Stimulated activated CD4-positive, alpha-beta T cell treated with anti-CD3 and anti-CD28 coated beads, Interleukin-2, amount 100 ng/mL, for 24 hours (primary cell): Measurements from ENCODE around the gene NUDT4B.
"Not testable (repeated sequence)": the region's sequence is repeated elsewhere in the genome, so short reads cannot be mapped to it uniquely, and the experiment has no call there.

Experiments used
- DNase-seq, 2 donors: peaks; one replicate each; pipeline ENCODE4 v3.0.0-alpha.2; 2020

NUDT4B gene

GRCh38 chr1:148748563-148749334, at the start of gene NUDT4B:
Gene NUDT4B, plus strand, starts transcription at chr1:148748774. Its CDS starts 179 bp downstream, at chr1:148748953.
- not testable (repeated sequence) for DNase-seq

GRCh38 chr1:148699357-148699756, 49.2 kb upstream of the NUDT4B start:
- DNase-seq, result not testable (repeated sequence)

DNA sequence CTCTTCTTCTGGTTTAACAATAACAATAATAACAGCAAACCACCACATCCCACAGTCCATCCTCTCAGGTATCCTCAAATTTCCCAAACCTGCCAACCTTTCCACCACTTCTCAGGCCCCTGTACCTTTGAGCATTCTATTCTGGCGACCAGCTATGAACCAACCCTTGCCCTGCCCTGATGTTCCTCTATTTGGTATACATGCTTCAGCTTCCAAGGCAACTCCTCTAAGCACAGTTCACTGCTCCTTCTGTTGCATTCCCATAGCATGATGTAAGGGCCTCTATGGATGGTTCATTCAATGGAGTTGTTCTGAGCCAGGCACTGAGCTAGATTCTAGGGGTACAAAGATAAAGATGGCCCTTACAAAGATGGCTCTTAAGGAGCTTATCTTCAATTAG, 46.3 kb upstream of the NUDT4B start:
- not testable (repeated sequence) for DNase-seq

- not testable (repeated sequence) for DNase-seq
Observed at GRCh38 chr1:148703973-148704591, 44.5 kb upstream of the NUDT4B start.

DNA sequence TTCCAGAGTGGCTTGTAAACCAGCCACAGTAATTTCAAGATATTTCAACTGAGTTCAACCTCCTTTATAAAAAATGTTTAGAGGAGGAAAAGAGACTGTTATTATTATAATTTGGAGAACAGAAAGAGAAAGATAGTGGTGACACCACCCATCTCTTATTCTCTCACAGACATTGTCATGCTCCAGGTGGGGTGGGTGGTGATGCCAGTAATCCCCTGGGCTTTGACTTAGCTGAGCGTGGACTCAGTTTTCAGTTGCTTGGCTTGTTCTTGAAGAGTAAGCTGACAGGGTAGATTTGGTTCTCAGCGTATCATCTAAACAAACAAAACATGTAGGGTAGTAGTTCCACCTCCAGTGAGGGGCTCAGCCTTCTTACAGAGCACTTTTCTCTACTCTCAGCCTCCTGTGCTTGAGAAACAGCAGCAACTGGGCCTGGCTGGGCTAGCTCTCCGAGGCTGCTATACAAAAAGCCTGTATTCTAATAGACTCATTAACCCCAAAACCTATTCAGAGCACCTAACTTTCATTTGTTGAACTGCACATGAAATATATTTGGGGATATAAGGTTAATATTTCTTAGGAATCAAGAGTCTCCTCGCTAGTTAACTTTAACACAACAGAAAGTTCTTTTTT, 43.1 kb upstream of the NUDT4B start:
- not testable (repeated sequence) for DNase-seq

DNA sequence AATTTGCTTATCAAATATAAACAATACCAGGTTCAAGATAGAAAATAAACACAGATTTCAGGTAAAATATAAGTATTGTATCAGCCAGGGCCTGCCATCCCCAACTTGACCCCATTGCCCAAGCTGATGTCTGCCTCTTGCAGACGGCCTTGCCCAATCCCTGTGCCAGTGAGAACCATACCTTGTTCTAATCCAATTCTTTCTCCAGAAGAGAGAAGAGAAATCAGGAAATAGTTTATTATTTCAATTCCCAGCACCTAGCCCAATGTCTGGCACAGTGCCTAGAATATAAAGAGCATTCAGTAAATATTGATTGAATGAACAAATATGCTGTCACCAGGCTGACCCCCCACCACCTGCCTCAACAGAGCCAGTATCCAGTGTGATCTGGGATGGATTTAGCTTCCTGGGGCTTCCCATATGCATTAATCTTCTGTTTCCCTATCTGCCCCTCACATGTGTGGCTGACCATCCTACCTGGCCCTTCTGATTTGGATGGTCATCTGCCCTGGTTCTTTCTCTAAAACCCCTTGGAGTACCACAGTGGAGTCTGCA, 39.7 kb upstream of the NUDT4B start:
- DNase-seq, result not testable (repeated sequence)

DNA sequence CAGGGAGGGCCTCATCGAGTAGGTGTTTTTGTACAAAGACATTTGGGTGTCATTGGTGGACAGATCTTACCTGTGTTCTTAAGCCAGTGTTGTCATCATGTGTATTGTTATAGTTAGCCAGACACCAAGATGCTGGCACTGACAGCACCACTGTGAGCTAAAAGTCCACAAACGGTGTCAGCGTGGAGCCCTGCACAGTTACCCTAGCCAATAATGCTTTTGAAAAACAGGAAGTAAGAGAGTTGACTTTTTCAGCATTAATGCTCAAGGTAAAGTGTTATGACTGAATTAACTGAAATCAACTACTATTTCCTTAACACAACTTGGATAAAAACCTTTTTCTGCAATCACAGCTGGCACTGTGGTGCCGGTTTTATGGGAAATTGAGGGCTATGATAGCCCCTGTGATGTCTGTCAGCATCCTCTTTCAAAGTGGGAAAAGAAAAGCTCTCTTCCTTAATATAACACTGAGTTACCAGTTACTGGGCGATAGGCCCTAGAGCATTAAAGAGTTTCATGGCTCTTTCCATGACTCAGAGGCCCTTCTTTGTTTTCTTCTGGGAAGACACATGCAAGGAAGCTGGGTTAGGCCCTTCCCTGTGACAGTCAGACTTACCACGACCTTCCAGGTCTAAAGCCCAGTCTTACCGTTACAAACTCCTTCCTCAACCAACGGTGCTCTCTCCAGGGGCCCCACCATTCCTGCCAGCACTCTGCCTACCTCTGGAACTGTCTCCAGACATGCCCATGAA, 37.6 kb upstream of the NUDT4B start:
- not testable (repeated sequence) for DNase-seq

DNA sequence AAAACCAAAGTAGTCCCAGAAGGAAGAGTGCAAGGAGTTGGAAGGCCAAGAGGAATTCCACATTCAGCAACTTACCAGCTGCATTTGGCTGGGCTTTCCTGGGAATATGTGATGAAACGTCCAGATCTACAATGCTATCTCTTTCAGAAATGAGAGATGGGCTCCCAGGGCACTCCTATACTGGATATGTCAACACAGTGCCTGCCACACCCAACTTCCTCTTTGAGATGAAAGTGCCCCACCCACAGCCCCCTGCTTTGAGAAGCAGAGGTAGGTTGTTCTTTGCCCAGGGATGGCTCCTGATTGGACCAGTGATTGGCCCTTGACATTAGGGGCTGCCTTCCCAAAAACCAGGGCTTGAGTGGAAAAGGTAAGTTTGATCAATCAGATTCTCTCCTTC, 36.2 kb upstream of the NUDT4B start:
- not testable (repeated sequence) for DNase-seq

DNA sequence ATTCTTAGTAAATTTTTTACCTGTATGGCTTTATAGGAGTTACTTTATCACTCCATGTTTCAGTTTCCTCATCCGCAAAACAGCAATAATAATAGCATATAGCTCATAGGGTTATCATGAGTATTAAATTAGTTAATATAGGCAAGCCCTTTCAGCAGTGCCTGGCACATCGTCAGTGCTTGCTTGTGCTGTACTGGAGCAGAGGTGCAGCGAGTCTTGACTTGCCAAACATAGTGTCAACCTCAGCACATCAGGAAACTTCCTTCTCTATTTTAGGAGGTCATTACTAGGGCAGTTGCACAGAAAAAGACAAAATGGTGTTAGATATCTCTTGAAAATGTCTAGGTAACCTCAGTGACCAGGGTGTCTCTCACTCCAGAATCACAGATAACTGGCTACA, 33.1 kb upstream of the NUDT4B start:
- DNase-seq, result not testable (repeated sequence)

GRCh38 chr1:148716966-148717520, 31.5 kb upstream of the NUDT4B start:
- not testable (repeated sequence) for DNase-seq

DNA sequence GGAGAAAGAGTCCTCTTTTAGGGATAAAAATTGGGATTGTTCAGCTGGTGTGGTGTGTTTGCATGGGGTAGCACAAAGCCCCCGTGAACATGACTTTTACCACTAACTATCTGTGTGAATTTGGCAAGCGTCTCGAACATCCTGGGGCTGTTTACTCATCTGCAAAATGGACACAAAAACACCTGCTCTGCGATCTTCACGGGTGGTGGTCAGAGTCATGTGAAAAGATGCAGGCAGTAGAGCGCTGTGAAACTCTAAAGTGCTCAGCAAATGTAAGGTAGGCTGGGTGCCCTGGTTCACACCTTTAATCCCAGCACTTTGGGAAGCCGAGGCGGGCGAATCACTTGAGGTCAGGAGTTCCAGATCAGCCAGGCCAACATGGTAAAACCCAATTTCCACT, 27.7 kb upstream of the NUDT4B start:
- DNase-seq, result not testable (repeated sequence)

- not testable (repeated sequence) for DNase-seq
Observed at GRCh38 chr1:148722758-148723157, 25.8 kb upstream of the NUDT4B start.

DNA sequence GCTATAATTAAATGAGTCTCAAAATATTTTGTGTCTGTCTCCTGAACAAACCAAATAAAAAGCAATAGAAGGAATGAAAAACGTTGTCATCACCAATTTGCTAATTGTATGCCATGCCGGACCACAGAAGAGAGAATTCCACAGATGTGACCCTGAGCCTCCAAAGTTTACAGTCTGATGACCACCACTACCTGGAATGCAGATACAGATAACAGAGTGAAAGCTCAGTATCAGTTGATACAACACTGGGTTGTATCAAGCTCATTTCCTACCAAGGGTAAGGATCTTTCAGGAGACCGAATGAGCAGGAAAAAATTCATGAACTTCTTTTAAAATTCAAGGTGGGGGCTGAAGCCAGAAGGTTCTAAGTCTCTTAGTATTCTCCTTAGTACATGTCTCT, 25.1 kb upstream of the NUDT4B start:
- DNase-seq, result not testable (repeated sequence)

GRCh38 chr1:148724872-148725271, 23.7 kb upstream of the NUDT4B start:
- not testable (repeated sequence) for DNase-seq

- not testable (repeated sequence) for DNase-seq
Observed at GRCh38 chr1:148727862-148728261, 20.7 kb upstream of the NUDT4B start.

GRCh38 chr1:148729128-148729527, 19.4 kb upstream of the NUDT4B start:
- not testable (repeated sequence) for DNase-seq

- DNase-seq, result not testable (repeated sequence)
Observed at GRCh38 chr1:148729541-148729940, 19.0 kb upstream of the NUDT4B start.

DNA sequence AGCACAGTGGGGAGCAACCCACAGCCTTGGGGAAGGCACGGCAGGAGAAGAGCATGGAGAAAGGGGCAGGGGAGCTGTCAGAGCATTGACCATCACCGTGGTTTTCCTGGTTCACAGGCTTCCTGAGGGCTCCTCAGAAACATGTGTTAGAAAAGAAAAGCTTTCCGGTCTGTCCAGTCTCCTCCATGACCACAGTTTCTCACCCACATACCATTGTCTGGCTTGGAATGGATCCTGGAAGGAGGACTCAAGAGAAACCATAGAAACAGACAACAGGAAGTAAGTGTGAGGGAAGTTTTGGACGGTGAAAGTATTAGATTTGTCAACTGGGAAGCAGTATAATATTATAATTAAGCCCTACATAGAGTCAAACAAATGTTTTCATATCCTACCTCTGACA, 16.3 kb upstream of the NUDT4B start:
- not testable (repeated sequence) for DNase-seq

- not testable (repeated sequence) for DNase-seq
Observed at GRCh38 chr1:148733585-148734310, 14.8 kb upstream of the NUDT4B start.

- DNase-seq, result not testable (repeated sequence)
Observed at GRCh38 chr1:148734311-148734662, 14.3 kb upstream of the NUDT4B start.

DNA sequence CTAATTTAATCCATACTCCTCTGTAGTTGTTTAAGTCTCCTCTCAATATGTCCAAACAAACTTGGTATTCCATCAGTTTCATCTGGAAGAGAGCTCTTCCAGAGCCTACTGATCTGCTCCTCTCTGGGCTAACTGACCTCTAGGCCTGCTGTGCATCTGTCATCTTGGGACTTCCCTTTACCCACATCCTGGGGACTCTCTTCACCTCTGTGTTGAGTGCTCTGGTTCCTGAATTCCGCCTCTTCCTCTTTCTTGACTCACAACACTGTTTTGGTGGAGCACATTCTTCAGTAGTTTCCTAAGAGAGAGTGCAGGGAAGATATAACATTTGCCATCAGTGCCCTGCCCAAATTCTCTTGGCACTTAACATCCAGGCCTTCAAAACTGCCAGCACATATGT, 13.0 kb upstream of the NUDT4B start:
- not testable (repeated sequence) for DNase-seq

DNA sequence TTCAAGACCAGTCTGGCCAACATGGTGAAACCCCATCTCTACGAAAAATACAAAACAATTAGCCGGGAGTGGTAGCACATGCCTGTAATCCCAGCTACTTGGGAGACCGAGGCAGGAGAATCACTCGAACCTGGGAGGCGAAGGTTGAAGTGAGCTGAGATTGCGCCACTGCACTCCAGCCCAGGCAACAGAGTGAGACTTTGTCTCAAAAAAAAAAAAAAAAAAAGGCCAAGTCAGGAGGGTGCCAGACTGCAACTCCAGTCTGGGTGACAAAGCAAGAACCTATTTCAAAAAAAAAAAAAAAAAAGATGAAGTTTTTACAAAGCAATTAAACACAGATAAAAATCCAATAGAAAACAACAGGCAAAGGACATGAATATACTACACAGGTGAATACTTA, 9.9 kb upstream of the NUDT4B start:
- DNase-seq, result not testable (repeated sequence)
